ENCODE measurements around the gene PDCD4.

The PDCD4 gene

GRCh38 chr10:110871298-110872084 is at the start of gene PDCD4:
Gene PDCD4 (plus strand): TSS chr10:110871928. CDS start chr10:110876028, 4,100 bp downstream.
- DNase-seq, result peak; percentile 89

GRCh38 chr10:110822035-110822711 is 49.6 kb upstream of the PDCD4 start:
- DNase-seq, result no peak

GRCh38 chr10:110822712-110823311 is 48.9 kb upstream of the PDCD4 start:
- peak; percentile 25 for DNase-seq

DNA sequence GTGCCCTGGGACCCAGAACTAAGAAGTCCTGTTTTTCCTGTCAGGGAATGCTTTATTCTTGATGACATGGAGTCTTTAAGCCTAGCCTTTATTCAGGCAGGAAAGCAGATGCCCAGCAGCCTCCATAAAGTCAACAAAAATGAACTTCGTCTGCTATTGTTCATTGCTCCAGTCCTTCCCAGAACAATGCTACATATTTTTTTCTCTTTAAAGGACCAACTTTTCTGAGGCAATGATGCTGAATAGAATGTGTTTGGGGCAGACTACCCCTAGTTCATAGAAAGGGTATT is 47.6 kb upstream of the PDCD4 start:
- no peak for DNase-seq

- DNase-seq, result no peak
Measured at GRCh38 chr10:110824660-110825059, 47.1 kb upstream of the PDCD4 start.

- no peak for DNase-seq
Measured at GRCh38 chr10:110825508-110825907, 46.2 kb upstream of the PDCD4 start.

DNA sequence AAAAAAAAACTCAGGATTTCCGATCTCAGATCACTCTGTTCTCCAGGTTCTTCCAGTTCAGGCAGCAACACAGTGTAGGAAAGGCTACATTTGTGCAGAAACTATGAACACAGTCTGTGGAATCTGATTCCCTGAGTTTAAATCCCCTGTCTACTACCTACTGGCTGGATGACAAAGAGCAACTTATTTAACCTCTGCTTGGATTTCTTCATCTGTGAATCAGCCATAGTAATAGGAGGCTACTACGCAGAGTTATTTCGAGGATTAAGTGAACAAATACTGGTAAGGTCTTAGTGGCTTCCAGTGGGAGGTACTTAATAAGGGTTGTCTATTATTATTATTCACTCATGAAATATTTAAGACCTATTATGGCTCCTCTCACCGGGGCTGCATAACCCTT is 44.3 kb upstream of the PDCD4 start:
- no peak for DNase-seq

- DNase-seq, result no peak
Measured at GRCh38 chr10:110827875-110828274, 43.9 kb upstream of the PDCD4 start.

DNA sequence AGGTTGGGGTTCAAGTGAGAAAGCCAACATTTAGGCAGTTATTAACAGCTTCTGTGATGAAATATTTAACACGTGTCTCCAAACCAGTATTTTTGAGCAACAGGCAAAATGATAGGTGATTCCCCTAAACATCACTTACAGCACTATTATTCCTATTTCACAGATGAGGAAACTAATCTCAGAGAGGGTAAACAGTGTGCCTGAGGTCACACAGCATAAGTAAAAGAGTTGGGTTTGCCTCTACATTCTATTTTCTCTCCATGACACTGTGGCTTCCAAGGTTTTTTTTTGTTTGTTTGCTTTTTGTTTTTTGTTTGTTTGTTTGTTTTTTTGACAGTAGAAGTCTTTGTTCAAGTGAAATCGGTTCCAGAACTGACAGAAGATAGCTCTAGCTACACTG is 43.2 kb upstream of the PDCD4 start:
- DNase-seq, result no peak

DNA sequence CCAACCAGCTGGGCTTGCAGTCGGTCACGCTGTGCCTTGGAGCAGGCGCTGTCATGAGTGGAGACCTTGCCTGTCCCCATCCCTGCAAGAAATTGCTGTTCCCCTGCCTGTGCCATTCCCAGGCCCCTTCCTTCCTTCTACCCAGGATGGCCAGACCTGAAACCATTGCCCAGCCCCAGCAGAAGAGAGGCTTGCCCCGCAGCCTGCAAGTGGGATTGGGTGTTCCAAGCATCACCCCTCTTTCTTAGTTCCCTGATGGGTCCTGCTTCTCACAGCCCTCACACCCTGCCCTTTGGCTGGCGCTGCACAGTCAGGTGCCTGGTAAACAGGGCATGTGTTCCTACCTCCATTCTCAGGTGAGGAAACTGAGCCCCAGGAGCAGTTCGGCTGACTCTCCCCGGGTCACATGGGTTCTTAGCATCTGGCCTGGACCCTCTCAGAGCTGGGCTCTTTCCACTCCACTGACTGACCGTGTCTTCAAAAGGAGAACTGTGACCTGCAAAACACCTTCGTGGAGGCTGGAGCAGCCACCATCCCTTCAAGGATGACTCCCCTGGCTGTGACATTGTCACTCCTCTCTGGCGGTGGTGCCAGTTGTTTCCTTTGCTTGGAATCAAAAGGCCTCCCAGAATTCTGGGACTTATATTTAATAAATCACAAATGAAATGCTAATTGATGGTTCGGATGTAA is 41.9 kb upstream of the PDCD4 start:
- DNase-seq, result no peak

GRCh38 chr10:110833234-110833940 is 38.3 kb upstream of the PDCD4 start:
- DNase-seq, result no peak

DNA sequence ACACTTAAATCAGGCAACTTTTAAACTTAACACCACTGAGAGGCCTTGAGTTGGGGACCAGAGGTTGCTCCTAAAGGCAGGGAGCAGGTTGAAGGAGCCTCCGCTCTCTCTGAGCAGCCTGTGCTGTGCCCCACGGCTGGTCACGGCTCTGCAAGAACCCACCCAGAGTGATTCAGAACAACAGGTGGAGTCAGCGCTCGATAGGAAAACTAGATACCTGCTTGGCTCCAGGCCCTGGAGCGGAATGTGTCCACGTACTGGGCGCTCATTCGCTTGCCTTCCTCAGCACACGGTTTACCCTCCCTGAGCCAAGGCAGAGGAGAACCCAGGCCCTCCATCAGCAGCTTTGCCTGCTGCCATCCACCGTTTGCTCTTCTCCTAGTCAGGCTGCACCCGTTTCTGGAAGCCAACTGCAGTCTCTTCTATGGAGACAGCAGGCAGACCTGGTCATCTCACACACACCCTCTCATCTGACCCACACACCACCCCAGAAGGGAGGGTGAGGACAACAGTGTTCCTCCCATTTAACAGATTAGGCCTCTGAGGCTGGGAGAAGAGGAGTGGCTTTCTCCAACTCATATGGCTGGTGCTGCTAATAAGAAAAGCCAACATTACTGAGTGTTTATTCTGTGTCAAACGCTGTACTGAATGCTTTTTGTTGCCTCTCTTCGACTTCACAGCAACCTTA is 37.6 kb upstream of the PDCD4 start:
- no peak for DNase-seq

DNA sequence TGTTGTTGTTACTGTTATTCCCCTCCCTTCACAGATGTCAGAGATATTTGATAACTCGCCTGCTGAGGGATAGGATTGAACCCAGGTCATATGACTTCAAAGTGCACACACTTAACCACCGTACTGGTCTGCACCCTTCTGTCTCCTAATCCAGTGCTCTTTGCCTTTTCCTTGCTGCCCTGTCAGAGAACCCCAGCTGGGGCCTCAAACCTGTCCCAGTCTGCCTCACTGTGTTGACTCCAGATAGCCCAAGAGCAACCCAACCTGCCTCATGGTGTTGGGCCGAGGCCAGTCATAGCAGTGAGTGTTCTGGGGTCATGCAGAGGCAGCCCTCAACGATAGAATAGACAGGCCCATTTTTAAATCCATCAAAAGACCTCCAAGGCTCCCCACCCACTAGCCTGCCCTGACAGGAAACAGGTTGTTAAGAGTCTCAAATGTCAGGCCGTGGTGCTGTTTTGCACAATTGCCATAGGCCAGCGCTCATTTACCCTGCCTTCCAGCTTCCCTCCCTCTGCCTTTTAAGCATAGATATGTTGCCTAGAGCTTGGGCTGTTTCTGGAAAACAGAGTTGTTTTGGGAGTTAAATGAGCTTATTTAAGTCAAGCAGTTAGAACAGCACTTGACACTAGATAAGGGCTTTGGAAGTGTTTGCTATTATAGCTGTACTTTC is 37.0 kb upstream of the PDCD4 start:
- DNase-seq, result no peak

GRCh38 chr10:110835841-110836240 is 35.9 kb upstream of the PDCD4 start:
- DNase-seq, result no peak

DNA sequence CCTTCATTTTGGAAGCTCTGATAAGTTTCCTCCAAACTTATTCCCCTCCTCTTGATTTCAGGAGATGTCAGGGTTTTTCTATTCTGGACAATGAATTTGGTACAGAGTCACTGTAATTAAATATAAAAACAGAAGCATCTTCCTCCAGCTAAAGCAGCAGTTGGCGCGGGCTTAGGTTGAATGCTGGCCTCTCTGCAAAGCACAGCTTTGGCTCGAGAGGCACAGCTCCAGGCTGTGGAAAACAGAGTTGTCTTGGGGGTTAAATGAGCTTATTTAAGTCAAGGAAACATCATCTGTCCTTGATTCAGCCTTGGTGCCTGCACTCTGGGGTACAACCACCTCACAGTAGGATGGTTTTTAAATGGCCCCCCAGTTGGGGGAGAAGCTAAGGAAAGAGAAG is 35.0 kb upstream of the PDCD4 start:
- DNase-seq, result no peak

DNA sequence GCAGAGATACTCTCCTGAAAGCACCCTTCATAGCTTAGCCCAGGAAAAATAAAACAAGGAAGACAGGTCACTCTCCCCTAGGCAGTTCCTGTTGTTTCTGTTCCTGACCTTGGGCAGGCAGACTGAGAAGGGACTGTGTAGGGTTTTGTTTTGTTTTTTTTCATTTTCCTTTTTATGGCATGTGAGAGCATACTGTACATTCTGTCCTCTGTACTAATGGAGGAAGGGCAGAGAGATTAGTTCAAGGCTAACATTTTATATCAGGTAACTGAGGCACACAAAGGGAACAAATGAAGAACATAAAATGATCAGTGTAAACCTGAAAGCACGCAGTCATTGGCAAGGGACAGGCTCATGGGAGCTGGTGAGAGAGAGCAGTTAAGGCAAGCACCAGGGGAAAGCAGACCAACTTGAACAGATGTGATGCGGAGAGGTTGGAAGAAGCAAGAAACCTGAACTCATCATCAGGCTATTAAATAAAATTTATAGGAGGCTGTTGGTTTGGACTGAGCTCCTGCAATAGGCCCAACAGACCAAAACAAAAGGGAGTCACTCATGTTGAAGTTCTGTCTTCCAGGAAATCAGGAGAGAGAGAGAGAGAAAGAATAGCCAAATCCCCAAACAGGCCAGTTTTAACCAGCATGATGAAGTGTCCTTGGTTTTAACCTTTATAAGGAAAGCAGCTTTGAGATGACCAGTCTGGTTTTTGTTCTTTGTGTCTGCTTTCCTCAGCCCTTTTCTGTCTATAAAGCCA is 34.1 kb upstream of the PDCD4 start:
- DNase-seq, result no peak

GRCh38 chr10:110840225-110840922 is 31.4 kb upstream of the PDCD4 start:
- DNase-seq, result no peak

DNA sequence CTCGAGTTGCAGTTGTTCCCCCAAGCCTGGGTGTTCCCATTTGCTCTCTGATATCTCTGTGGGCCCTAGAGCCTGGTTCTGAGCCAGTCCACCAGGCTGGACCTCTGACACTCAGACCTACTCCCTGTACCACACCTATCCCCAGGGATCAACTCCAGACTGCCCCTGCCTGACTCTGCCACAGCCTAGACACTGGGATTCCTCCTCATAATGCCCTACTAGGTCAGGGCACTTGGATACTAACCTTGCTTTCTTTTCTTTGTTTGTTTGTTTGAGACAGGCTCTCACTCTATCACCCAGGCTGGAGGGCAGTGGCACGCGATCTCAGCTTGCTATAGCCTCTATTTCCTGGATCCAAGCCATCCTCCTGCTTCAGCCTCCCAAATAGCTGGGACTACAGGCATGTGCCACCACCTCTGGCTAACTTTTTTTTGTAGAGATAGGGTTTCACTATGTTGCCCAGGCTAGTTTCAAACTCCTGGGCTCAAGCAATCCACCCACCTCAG is 30.8 kb upstream of the PDCD4 start:
- DNase-seq, result no peak

- no peak for DNase-seq
Measured at GRCh38 chr10:110841767-110842267, 29.9 kb upstream of the PDCD4 start.

GRCh38 chr10:110842326-110842904 is 29.3 kb upstream of the PDCD4 start:
- no peak for DNase-seq
